ENCODE measurements around the gene LMO7. TPM values are rescaled to one million over a fixed set of nuclear protein-coding genes. Genes with fewer than 3 reads are reported as not detected.

Gene LMO7
- total and polyA plus RNA-seq, 8 donors = 14.7 to 50.4 (median 29.1) TPM

DNA sequence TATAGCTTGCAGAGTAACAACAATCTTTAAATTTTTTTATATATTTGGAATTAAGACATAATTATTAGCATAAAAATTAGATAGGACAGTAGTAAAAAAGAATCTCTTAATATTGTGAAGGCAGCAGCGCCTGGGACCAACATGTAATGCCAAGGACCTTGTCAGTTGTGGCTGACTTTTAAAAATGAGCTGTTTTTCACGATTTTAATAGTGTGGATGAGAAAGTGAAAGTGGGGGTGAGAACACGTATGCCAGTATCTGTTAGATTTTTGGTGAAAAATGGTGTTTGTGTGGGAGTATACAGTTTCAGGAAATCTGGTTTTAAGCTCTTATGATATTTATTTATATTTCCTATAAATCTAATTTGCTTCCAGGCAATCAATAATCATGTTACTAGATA is 125.2 kb downstream of the LMO7 start:
- Histone ChIP-seq H3K27me3 (no peaks in the 10 kb centered on the region), H3K4me3 (peak overlapping the region; percentile 4 to 42 (median 17)), H3K27ac (peak overlapping the region; percentile 4 to 89 (median 72)), H3K36me3 (no peaks in the 10 kb centered on the region), H3K4me1 (peaks cover 16 to 22% (median 19%) of the 10 kb centered on the region in 3 donors), H3K9me3 (no peaks in the 10 kb centered on the region)
- intact Hi-C loops (cut with DNase I) = no loop called here
- WGBS, 2 donors = 7 to 13% methylated on average over 3 of the region's 3 CpGs
- TF ChIP-seq CTCF (IDR thresholded peaks at IDR 0.05) = no peak
- DNase-seq (no peak), ATAC-seq (peak in 1 of 4 donors; percentile 34), FAIRE-seq (no peak)

GRCh38 chr13:75762076-75762937 is 126.2 kb downstream of the LMO7 start:
- TF ChIP-seq CTCF (IDR thresholded peaks at IDR 0.05) = no peak
- FAIRE-seq (no peak), DNase-seq (no peak), ATAC-seq (peak in 3 of 4 donors; percentile 9 to 43 (median 20))
- Histone ChIP-seq H3K27me3 (no peaks in the 10 kb centered on the region), H3K27ac (peak overlapping the region; percentile 30 to 89 (median 64)), H3K4me1 (peaks cover 16 to 22% (median 19%) of the 10 kb centered on the region in 3 donors), H3K36me3 (no peaks in the 10 kb centered on the region), H3K9me3 (peaks cover 0 to 3% (median 0%) of the 10 kb centered on the region in 4 donors), H3K4me3 (peak overlapping the region; percentile 4 to 42 (median 17))
- intact Hi-C loops (cut with DNase I) = no loop called here
- WGBS, 2 donors = 5 to 11% methylated on average over 7 of the region's 7 CpGs

GRCh38 chr13:75762955-75763354 is 126.8 kb downstream of the LMO7 start:
- 41 to 56% methylated on average over 2 of the region's 2 CpGs for WGBS, 2 donors
- ATAC-seq (no peak), FAIRE-seq (no peak)

DNA sequence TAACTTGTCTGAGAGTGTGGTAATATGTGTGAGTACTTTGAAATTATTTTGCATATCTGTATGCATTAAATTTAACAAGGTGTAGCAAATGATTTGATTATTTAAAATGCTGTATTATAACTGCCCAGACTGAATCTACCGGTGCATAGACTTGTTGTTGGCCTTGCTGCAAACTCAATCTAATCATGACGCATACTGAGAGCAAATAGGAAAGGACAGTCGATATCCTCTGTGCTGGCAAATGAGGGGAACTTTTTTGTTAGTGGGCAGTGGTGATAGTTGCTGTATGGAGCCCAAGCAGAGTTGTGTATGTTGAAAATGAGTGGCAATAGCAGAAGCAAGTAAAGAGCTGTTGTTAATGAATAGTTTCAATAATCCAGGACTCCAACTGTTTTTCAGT is 127.4 kb downstream of the LMO7 start:
- H3K36me3 ChIP-seq = no peaks in the 10 kb centered on the region
- peaks cover 16 to 29% (median 27%) of the 10 kb centered on the region in 3 donors for H3K4me1 ChIP-seq
- intact Hi-C loops (cut with DNase I) = no loop called here
- no peak for TF ChIP-seq CTCF (IDR thresholded peaks at IDR 0.05)
- peaks cover 0 to 3% (median 0%) of the 10 kb centered on the region in 4 donors for H3K9me3 ChIP-seq
- H3K27ac ChIP-seq = peak overlapping the region in 2 of 4 donors; percentile 38 to 85
- DNase-seq = no peak
- no peak for FAIRE-seq
- peak in 1 of 4 donors; percentile 40 for ATAC-seq
- 18 to 29% methylated on average over 3 of the region's 3 CpGs for WGBS, 2 donors
- no peaks in the 10 kb centered on the region for H3K27me3 ChIP-seq
- H3K4me3 ChIP-seq = peak overlapping the region in 2 of 4 donors; percentile 29 to 42

More at GRCh38 chr13:75762955-75763354, 126.8 kb downstream of the LMO7 start:
- peak overlapping the region in 3 of 4 donors; percentile 5 to 42 (median 29) for H3K4me3 ChIP-seq
- intact Hi-C loops (cut with DNase I) = no loop called here
- no peak for DNase-seq
- peaks cover 0 to 3% (median 0%) of the 10 kb centered on the region in 4 donors for H3K9me3 ChIP-seq
- no peak for TF ChIP-seq CTCF (IDR thresholded peaks at IDR 0.05)
- H3K36me3 ChIP-seq = no peaks in the 10 kb centered on the region
- peaks cover 16 to 27% (median 25%) of the 10 kb centered on the region in 3 donors for H3K4me1 ChIP-seq
- no peaks in the 10 kb centered on the region for H3K27me3 ChIP-seq
- H3K27ac ChIP-seq = peak overlapping the region in 3 of 4 donors; percentile 30 to 89 (median 85)

All from pancreas (tissue), 10 donors.